SK-N-SH treated with all-trans-retinoic acid at 6 μM for 48 hours (cell line): Measurements from ENCODE around the gene ICA1.

Experiments
- ATAC-seq: fragments of 200-7000 bp; cut with Tn5 transposase; 3 replicates; pipeline ENCODE4 v1.9.1; 2020; ENCODE audit warnings: mild to moderate bottlenecking, moderate library complexity
- ARNTL ChIP-seq: fragments of 450-650 bp; formaldehyde crosslinking; IDR thresholded peaks from 2 replicates; pipeline ENCODE4 v1.5.0; 2020; ENCODE audit warnings: low read depth, mild to moderate bottlenecking, moderate library complexity, borderline replicate concordance
- BACH2 ChIP-seq: fragments of 250-450 bp; sonication (Bioruptor Pico); IDR thresholded peaks from 2 replicates; pipeline ENCODE4 v1.9.0; 2021; ENCODE audit warnings: mild to moderate bottlenecking, borderline replicate concordance
- CSDC2 ChIP-seq: fragments of 250-450 bp; sonication (Bioruptor Pico); IDR thresholded peaks from 2 replicates; pipeline ENCODE4 v1.5.0; 2020; ENCODE audit warnings: mild to moderate bottlenecking, moderate library complexity
- GLIS3 ChIP-seq: fragments of 250-450 bp; sonication (Bioruptor Pico); IDR thresholded peaks from 2 replicates; pipeline ENCODE4 v1.5.0; 2020; ENCODE audit warnings: mild to moderate bottlenecking, moderate library complexity
- ISL1 ChIP-seq: fragments of 250-450 bp; sonication (Bioruptor Pico); IDR thresholded peaks from 2 replicates; pipeline ENCODE4 v2.1.2; 2022; ENCODE audit warnings: mild to moderate bottlenecking, moderate library complexity
- OSR1 ChIP-seq: fragments of 250-450 bp; sonication (Bioruptor Pico); IDR thresholded peaks from 2 replicates; pipeline ENCODE4 v1.8.0; 2022; ENCODE audit warnings: moderate library complexity, mild to moderate bottlenecking, inconsistent platforms
- PPARA ChIP-seq: fragments of 250-450 bp; sonication (Bioruptor Pico); IDR thresholded peaks from 2 replicates; pipeline ENCODE4 v1.5.0; 2020; ENCODE audit warnings: mild to moderate bottlenecking, borderline replicate concordance
- RARB ChIP-seq: fragments of 250-450 bp; sonication (Bioruptor Pico); IDR thresholded peaks from 2 replicates; pipeline ENCODE4 v1.8.0; 2021; ENCODE audit warnings: mild to moderate bottlenecking, moderate library complexity
- SNAI2 ChIP-seq: fragments of 250-450 bp; sonication (Bioruptor Pico); IDR thresholded peaks from 2 replicates; pipeline ENCODE4 v1.5.0; 2020; ENCODE audit warnings: mild to moderate bottlenecking, moderate library complexity
- TCF4 ChIP-seq: fragments of 250-450 bp; sonication (Bioruptor Pico); IDR thresholded peaks from 2 replicates; pipeline ENCODE4 v1.8.0; 2021; ENCODE audit warnings: mild to moderate bottlenecking, moderate library complexity, borderline replicate concordance
- TOX ChIP-seq: fragments of 250-450 bp; sonication (Bioruptor Pico); IDR thresholded peaks from 2 replicates; pipeline ENCODE4 v1.8.0; 2021; ENCODE audit warnings: mild to moderate bottlenecking, moderate library complexity, borderline replicate concordance
- ZC3H10 ChIP-seq: fragments of 250-450 bp; sonication (Bioruptor Pico); IDR thresholded peaks from 2 replicates; pipeline ENCODE4 v1.5.1; 2021; ENCODE audit warnings: mild to moderate bottlenecking, moderate library complexity
- ZFP3 ChIP-seq: fragments of 250-450 bp; sonication (Bioruptor Pico); IDR thresholded peaks from 2 replicates; pipeline ENCODE4 v1.5.0; 2020; ENCODE audit warnings: mild to moderate bottlenecking, moderate library complexity
- ZFP30 ChIP-seq: fragments of 450-650 bp; formaldehyde crosslinking; IDR thresholded peaks from 2 replicates; pipeline ENCODE4 v1.5.0; 2022; ENCODE audit warnings: mild to moderate bottlenecking, moderate library complexity
- ZNF565 ChIP-seq: fragments of 450-650 bp; formaldehyde crosslinking; conservative IDR thresholded peaks from 2 replicates; pipeline ENCODE4 v1.5.0; 2020; ENCODE audit warnings: low read depth, mild to moderate bottlenecking, moderate library complexity
- ZNF70 ChIP-seq: fragments of 450-650 bp; formaldehyde crosslinking; IDR thresholded peaks from 2 replicates; pipeline ENCODE4 v1.5.0; 2020; ENCODE audit warnings: mild to moderate bottlenecking, moderate library complexity
- ZNF8 ChIP-seq: fragments of 450-650 bp; formaldehyde crosslinking; IDR thresholded peaks from 2 replicates; pipeline ENCODE4 v1.5.0; 2020; ENCODE audit warnings: mild to moderate bottlenecking, moderate library complexity
- TF ChIP-seq, protein P1 (sequence below): fragments of 250-450 bp; sonication (Bioruptor Pico); IDR thresholded peaks from 2 replicates; pipeline ENCODE4 v1.5.0; 2020; ENCODE audit warnings: mild to moderate bottlenecking, moderate library complexity
- TF ChIP-seq, protein P2 (sequence below): fragments of 250-450 bp; sonication (Bioruptor Pico); IDR thresholded peaks from 2 replicates; pipeline ENCODE4 v1.5.1; 2020; ENCODE audit warnings: low read depth, mild to moderate bottlenecking, moderate library complexity
- TF ChIP-seq, protein P3 (sequence below): fragments of 250-450 bp; sonication (Bioruptor Pico); IDR thresholded peaks from 2 replicates; pipeline ENCODE4 v1.5.1; 2021; ENCODE audit warnings: mild to moderate bottlenecking, moderate library complexity
- TF ChIP-seq, protein P4 (sequence below): fragments of 250-450 bp; sonication (Bioruptor Pico); IDR thresholded peaks from 2 replicates; pipeline ENCODE4 v1.8.0; 2021; ENCODE audit warnings: low read depth, mild to moderate bottlenecking, moderate library complexity, borderline replicate concordance

Gene ICA1

DNA sequence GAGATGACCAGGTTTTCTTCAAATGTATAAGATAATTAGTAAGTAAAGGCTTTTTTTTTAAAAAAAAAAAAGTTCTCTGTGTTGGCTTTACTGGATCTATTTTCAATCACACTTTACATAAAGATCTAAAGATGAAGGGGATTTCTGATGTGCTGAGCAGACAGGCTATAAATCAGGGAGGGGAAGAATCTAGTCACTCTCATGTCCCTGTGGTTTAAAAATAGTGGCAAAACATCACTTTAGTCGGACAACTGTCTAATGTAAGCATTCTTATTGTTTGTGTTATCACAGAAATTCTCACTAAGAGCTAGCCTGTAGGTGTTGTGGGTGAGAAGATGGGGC, 132.7 kb downstream of the ICA1 start (continued):
- TF ChIP-seq, protein P1, sequence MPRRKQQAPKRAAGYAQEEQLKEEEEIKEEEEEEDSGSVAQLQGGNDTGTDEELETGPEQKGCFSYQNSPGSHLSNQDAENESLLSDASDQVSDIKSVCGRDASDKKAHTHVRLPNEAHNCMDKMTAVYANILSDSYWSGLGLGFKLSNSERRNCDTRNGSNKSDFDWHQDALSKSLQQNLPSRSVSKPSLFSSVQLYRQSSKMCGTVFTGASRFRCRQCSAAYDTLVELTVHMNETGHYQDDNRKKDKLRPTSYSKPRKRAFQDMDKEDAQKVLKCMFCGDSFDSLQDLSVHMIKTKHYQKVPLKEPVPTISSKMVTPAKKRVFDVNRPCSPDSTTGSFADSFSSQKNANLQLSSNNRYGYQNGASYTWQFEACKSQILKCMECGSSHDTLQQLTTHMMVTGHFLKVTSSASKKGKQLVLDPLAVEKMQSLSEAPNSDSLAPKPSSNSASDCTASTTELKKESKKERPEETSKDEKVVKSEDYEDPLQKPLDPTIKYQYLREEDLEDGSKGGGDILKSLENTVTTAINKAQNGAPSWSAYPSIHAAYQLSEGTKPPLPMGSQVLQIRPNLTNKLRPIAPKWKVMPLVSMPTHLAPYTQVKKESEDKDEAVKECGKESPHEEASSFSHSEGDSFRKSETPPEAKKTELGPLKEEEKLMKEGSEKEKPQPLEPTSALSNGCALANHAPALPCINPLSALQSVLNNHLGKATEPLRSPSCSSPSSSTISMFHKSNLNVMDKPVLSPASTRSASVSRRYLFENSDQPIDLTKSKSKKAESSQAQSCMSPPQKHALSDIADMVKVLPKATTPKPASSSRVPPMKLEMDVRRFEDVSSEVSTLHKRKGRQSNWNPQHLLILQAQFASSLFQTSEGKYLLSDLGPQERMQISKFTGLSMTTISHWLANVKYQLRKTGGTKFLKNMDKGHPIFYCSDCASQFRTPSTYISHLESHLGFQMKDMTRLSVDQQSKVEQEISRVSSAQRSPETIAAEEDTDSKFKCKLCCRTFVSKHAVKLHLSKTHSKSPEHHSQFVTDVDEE (CRISPR knock-in tag) = no peak
- TF ChIP-seq ZC3H10 (CRISPR knock-in tag) (no peak), ARNTL (CRISPR knock-in tag) (no peak), ZNF70 (CRISPR knock-in tag) (no peak), ZFP3 (CRISPR knock-in tag) (no peak), SNAI2 (CRISPR knock-in tag) (no peak), TCF4 (no peak), BACH2 (CRISPR knock-in tag) (no peak), TOX (CRISPR knock-in tag) (no peak), ISL1 (CRISPR knock-in tag) (no peak)

DNA sequence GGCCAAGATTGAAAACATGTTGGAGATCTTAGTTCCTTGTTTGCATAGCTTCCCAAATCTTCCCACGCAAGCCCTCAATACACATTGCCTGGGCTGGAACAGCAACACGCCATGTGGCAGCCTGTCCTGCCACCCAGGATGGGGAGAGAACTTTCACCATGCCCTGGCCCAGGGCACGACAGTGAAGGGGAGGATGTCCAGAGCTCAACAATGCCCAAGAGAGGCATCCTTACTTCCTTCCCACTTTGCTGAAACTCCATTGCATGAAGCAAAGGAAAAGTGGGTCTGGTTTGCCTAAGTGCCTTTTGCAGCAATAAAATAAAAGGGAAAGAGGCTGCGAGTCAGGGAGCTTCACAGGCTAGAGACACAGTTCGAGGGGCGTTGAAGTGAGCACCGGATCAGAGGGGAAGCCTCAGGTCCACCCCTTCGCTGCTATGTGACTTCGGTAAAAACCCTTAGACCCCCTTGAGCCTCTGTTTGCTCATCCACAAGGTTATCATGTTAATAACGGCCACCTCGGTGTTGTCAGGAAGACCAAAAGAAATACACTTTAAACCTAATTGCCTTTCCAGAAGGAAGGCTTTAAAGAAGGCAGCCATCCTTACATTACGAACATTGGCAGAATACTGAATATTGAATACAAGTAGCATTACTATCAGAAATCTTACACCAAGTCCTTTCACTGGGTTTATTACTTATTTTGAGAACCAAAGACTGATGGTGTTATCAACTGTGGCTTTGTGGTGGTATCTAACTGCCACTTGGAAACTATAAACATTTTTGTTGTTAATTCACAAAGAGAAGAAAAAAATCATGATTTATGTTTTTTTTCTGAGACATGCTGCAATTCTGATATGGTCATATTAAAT, 133.3 kb downstream of the ICA1 start:
- ATAC-seq = no peak
- TF ChIP-seq, protein P2, sequence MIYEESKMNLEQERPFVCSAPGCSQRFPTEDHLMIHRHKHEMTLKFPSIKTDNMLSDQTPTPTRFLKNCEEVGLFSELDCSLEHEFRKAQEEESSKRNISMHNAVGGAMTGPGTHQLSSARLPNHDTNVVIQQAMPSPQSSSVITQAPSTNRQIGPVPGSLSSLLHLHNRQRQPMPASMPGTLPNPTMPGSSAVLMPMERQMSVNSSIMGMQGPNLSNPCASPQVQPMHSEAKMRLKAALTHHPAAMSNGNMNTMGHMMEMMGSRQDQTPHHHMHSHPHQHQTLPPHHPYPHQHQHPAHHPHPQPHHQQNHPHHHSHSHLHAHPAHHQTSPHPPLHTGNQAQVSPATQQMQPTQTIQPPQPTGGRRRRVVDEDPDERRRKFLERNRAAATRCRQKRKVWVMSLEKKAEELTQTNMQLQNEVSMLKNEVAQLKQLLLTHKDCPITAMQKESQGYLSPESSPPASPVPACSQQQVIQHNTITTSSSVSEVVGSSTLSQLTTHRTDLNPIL = no peak
- TF ChIP-seq GLIS3 (CRISPR knock-in tag) (no peak), ZFP3 (CRISPR knock-in tag) (no peak), ISL1 (CRISPR knock-in tag) (no peak), OSR1 (CRISPR knock-in tag) (no peak), ZFP30 (no peak), TOX (CRISPR knock-in tag) (no peak), ZNF565 (no peak), BACH2 (CRISPR knock-in tag) (no peak), ZNF70 (CRISPR knock-in tag) (no peak), RARB (no peak), TCF4 (no peak), CSDC2 (CRISPR knock-in tag) (no peak), ZC3H10 (CRISPR knock-in tag) (no peak), ZNF8 (CRISPR knock-in tag) (no peak)
- TF ChIP-seq, protein P1 (CRISPR knock-in tag) = no peak
- TF ChIP-seq, all 23 proteins: peak for 0

DNA sequence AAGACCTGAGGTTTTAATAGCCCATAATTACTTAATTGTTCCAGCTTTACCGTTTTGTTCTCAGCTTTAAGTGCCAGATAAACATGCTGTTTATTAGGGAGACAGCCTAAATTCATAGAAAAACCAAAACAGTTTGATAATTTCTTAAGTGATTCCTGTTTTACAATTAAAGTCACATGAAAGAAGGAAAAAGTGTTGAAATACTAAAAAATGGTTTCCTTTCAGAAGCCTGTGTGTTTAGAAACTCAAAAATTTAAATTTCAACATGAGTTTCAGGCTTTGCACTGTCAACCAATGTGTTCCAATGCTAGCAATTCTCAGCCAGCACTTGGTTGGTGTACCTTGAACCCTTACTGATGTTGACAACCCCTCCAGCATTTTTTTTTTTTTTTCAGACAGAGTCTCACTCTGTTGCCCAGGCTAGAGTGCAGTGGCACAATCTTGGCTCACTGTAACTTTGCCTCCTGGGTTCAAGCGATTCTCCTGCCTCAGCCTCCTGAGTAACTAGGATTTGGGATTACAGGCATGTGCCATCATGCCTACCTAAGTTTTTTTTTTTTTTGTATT, 135.3 kb downstream of the ICA1 start:
- ATAC-seq = no peak
- no peak for TF ChIP-seq ZFP3 (CRISPR knock-in tag)
- TF ChIP-seq, protein P3, sequence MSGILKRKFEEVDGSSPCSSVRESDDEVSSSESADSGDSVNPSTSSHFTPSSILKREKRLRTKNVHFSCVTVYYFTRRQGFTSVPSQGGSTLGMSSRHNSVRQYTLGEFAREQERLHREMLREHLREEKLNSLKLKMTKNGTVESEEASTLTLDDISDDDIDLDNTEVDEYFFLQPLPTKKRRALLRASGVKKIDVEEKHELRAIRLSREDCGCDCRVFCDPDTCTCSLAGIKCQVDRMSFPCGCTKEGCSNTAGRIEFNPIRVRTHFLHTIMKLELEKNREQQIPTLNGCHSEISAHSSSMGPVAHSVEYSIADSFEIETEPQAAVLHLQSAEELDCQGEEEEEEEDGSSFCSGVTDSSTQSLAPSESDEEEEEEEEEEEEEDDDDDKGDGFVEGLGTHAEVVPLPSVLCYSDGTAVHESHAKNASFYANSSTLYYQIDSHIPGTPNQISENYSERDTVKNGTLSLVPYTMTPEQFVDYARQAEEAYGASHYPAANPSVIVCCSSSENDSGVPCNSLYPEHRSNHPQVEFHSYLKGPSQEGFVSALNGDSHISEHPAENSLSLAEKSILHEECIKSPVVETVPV (CRISPR knock-in tag) = no peak
- no peak for TF ChIP-seq ZC3H10 (CRISPR knock-in tag)
- TF ChIP-seq PPARA (CRISPR knock-in tag) = no peak
- no peak for TF ChIP-seq ZFP30
- TF ChIP-seq, protein P4, sequence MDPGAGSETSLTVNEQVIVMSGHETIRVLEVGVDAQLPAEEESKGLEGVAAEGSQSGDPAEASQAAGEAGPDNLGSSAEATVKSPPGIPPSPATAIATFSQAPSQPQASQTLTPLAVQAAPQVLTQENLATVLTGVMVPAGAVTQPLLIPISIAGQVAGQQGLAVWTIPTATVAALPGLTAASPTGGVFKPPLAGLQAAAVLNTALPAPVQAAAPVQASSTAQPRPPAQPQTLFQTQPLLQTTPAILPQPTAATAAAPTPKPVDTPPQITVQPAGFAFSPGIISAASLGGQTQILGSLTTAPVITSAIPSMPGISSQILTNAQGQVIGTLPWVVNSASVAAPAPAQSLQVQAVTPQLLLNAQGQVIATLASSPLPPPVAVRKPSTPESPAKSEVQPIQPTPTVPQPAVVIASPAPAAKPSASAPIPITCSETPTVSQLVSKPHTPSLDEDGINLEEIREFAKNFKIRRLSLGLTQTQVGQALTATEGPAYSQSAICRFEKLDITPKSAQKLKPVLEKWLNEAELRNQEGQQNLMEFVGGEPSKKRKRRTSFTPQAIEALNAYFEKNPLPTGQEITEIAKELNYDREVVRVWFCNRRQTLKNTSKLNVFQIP (CRISPR knock-in tag) = no peak
- TF ChIP-seq ZNF8 (CRISPR knock-in tag) = no peak
- TF ChIP-seq, protein P1 (CRISPR knock-in tag) = no peak
- no peak for TF ChIP-seq TCF4
- no peak for TF ChIP-seq SNAI2 (CRISPR knock-in tag)
- TF ChIP-seq TOX (CRISPR knock-in tag) = no peak
- no peak for TF ChIP-seq ARNTL (CRISPR knock-in tag)
